H9 (cell line): ENCODE data around the gene RBFOX2. TPM values are rescaled to one million over a fixed set of nuclear protein-coding genes. Genes with fewer than 3 reads are reported as not detected.

Experiments
- DNase-seq: peaks from one replicate; pipeline ENCODE4 v3.0.0-alpha.2; 2017
- H2AFZ ChIP-seq: one replicate; pipeline ENCODE4 v1.6.1; 2013; ENCODE audit warnings: mild to moderate bottlenecking, low read length, control low read depth, moderate library complexity
- H2AK5ac ChIP-seq: 2 replicates; pipeline ENCODE4 v1.6.1; 2013; ENCODE audit warnings: low read length, control low read depth, mixed read lengths; ENCODE audit not compliant: insufficient read length
- H2BK120ac ChIP-seq: one replicate; pipeline ENCODE4 v1.6.1; 2013; ENCODE audit warnings: low read depth, mild to moderate bottlenecking, low read length, control low read depth, inconsistent platforms; ENCODE audit not compliant: poor library complexity, severe bottlenecking
- H2BK12ac ChIP-seq: 2 replicates; pipeline ENCODE4 v1.6.1; 2013; ENCODE audit warnings: low read length, control low read depth, mixed read lengths, low read depth; ENCODE audit not compliant: insufficient read length
- H2BK15ac ChIP-seq: 2 replicates; pipeline ENCODE4 v1.6.1; 2013; ENCODE audit warnings: low read depth, low read length, control low read depth
- H2BK20ac ChIP-seq: one replicate; pipeline ENCODE4 v1.6.1; 2013; ENCODE audit warnings: low read depth, mild to moderate bottlenecking, low read length, control low read depth, inconsistent platforms; ENCODE audit not compliant: poor library complexity, severe bottlenecking
- H2BK5ac ChIP-seq: 2 replicates; pipeline ENCODE4 v1.6.1; 2013; ENCODE audit warnings: low read length, control low read depth, mixed read lengths; ENCODE audit not compliant: insufficient read length
- H3K14ac ChIP-seq: 2 replicates; pipeline ENCODE4 v1.6.1; 2013; ENCODE audit warnings: low read length, control low read depth; ENCODE audit not compliant: insufficient read depth
- H3K18ac ChIP-seq: 2 replicates; pipeline ENCODE4 v1.6.1; 2013; ENCODE audit warnings: low read depth, mild to moderate bottlenecking, mixed read lengths, low read length, control low read depth; ENCODE audit not compliant: insufficient read length
- H3K23ac ChIP-seq: 2 replicates; pipeline ENCODE4 v1.6.1; 2013; ENCODE audit warnings: low read length, control low read depth, mixed read lengths, low read depth; ENCODE audit not compliant: insufficient read length
- H3K23me2 ChIP-seq: 2 replicates; pipeline ENCODE4 v1.6.1; 2013; ENCODE audit warnings: low read depth, mild to moderate bottlenecking, mixed read lengths, low read length, control low read depth; ENCODE audit not compliant: insufficient read length, poor library complexity, severe bottlenecking
- H3K27ac ChIP-seq: 2 replicates; pipeline ENCODE4 v1.5.1; 2013; ENCODE audit warnings: low read length, control low read depth, mixed read lengths, low read depth; ENCODE audit not compliant: insufficient read length
- H3K27me3 ChIP-seq: 2 replicates; pipeline ENCODE4 v1.6.1; 2013; ENCODE audit warnings: low read length, control low read depth, inconsistent platforms; ENCODE audit not compliant: insufficient read depth
- H3K4ac ChIP-seq: 2 replicates; pipeline ENCODE4 v1.6.1; 2013; ENCODE audit warnings: low read depth, mild to moderate bottlenecking, control low read depth, inconsistent platforms, low read length, moderate library complexity
- H3K4me1 ChIP-seq: 2 replicates; pipeline ENCODE4 v1.6.1; 2013; ENCODE audit warnings: low read length, control low read depth, inconsistent platforms; ENCODE audit not compliant: insufficient read depth
- H3K4me2 ChIP-seq: 2 replicates; pipeline ENCODE4 v1.6.1; 2013; ENCODE audit warnings: low read length, control low read depth, mixed read lengths; ENCODE audit not compliant: insufficient read length, insufficient read depth
- H3K56ac ChIP-seq: 2 replicates; pipeline ENCODE4 v1.6.1; 2013; ENCODE audit warnings: low read depth, mild to moderate bottlenecking, mixed read lengths, low read length, control low read depth; ENCODE audit not compliant: insufficient read length
- H3K79me1 ChIP-seq: 2 replicates; pipeline ENCODE4 v1.6.1; 2013; ENCODE audit warnings: low read depth, mild to moderate bottlenecking, moderate library complexity, low read length, control low read depth, inconsistent platforms; ENCODE audit not compliant: insufficient read depth, poor library complexity, severe bottlenecking
- H3K79me2 ChIP-seq: 2 replicates; pipeline ENCODE4 v1.6.1; 2013; ENCODE audit warnings: low read length, control low read depth, inconsistent platforms; ENCODE audit not compliant: insufficient read depth
- H3K9ac ChIP-seq: 2 replicates; pipeline ENCODE4 v1.6.1; 2013; ENCODE audit warnings: low read length, control low read depth, mixed read lengths; ENCODE audit not compliant: insufficient read length; ENCODE audit errors: extremely low read depth
- H3K9me3 ChIP-seq: one replicate; pipeline ENCODE4 v1.6.1; 2013; ENCODE audit warnings: low read depth, low read length, inconsistent platforms; ENCODE audit not compliant: control insufficient read depth
- H3T11ph ChIP-seq: one replicate; pipeline ENCODE4 v1.6.1; 2013; ENCODE audit warnings: mild to moderate bottlenecking, low read length, control low read depth, inconsistent platforms
- H4K20me1 ChIP-seq: one replicate; pipeline ENCODE4 v1.6.1; 2013; ENCODE audit not compliant: control insufficient read depth, insufficient read length, insufficient read depth
- H4K5ac ChIP-seq: 2 replicates; pipeline ENCODE4 v1.6.1; 2013; ENCODE audit warnings: low read depth, mild to moderate bottlenecking, mixed read lengths, low read length, control low read depth; ENCODE audit not compliant: insufficient read length
- H4K8ac ChIP-seq: replicated peaks from 2 replicates; pipeline ENCODE4 v1.6.1; 2013; ENCODE audit warnings: low read length, control low read depth, mixed read lengths, low read depth; ENCODE audit not compliant: insufficient read length
- H4K91ac ChIP-seq: 2 replicates; pipeline ENCODE4 v1.6.1; 2013; ENCODE audit warnings: low read depth, mild to moderate bottlenecking, moderate library complexity, mixed read lengths, low read length, control low read depth; ENCODE audit not compliant: insufficient read length
- H3K27ac Mint-ChIP-seq, 3 experiments: 2 replicates in 2 of 3; 3 replicates in 1 of 3; pipeline ENCODE4 v1.8.0; 2020 to 2021; ENCODE audit warnings: mixed read lengths in 3 of 3, mild to moderate bottlenecking in 1 of 3, moderate library complexity in 1 of 3
- H3K27me3 Mint-ChIP-seq: 2 replicates; pipeline ENCODE4 v1.8.0; 2021; ENCODE audit warnings: low read depth, mild to moderate bottlenecking, moderate library complexity, mixed read lengths
- H3K36me3 Mint-ChIP-seq, 3 experiments: 2 replicates in 2 of 3; 3 replicates in 1 of 3; pipeline ENCODE4 v1.8.0; 2020 to 2021; ENCODE audit warnings: low read depth in 3 of 3, mixed read lengths in 3 of 3; ENCODE audit not compliant: insufficient read depth in 1 of 3
- H3K4me1 Mint-ChIP-seq, 2 experiments: 2 replicates each; pipeline ENCODE4 v1.8.0; 2020; ENCODE audit warnings: mixed read lengths in 2 of 2
- H3K4me3 Mint-ChIP-seq, 2 experiments: 2 replicates in 1 of 2; 3 replicates in 1 of 2; pipeline ENCODE4 v1.8.0; 2020 to 2021; ENCODE audit warnings: mild to moderate bottlenecking in 2 of 2, mixed read lengths in 2 of 2, moderate library complexity in 1 of 2
- H3K9me3 Mint-ChIP-seq, 2 experiments: 2 replicates in 1 of 2; 3 replicates in 1 of 2; pipeline ENCODE4 v1.8.0; 2020; ENCODE audit warnings: mild to moderate bottlenecking in 2 of 2, mixed read lengths in 2 of 2, moderate library complexity in 1 of 2
- WGBS: extraction: QIAGEN DNeasy Blood & Tissue Kit; methylation state at CpG from one replicate; pipeline ENCODE4 v1.1.7; 2013; ENCODE audit warnings: missing lambda C conversion rate, low lambda C conversion rate, mixed read lengths; ENCODE audit not compliant: insufficient read length; ENCODE audit errors: extremely low coverage; 5-methylcytosine and 5-hydroxymethylcytosine counted together
- total RNA-seq: library from RNA; stranded (reverse); gene quantifications from 2 replicates; pipeline ENCODE4 v1.2.1, GENCODE V29; 2021
- TF ChIP-seq, protein P1 (sequence below): fragments of 200-600 bp; sonication (generic); conservative IDR thresholded peaks from 3 replicates; pipeline ENCODE4 v1.8.0; 2021; ENCODE audit warnings: antibody characterized with exemption, mild to moderate bottlenecking

The RBFOX2 gene
- total RNA-seq, 1 experiment from 2014 or later = 84.7 TPM

DNA sequence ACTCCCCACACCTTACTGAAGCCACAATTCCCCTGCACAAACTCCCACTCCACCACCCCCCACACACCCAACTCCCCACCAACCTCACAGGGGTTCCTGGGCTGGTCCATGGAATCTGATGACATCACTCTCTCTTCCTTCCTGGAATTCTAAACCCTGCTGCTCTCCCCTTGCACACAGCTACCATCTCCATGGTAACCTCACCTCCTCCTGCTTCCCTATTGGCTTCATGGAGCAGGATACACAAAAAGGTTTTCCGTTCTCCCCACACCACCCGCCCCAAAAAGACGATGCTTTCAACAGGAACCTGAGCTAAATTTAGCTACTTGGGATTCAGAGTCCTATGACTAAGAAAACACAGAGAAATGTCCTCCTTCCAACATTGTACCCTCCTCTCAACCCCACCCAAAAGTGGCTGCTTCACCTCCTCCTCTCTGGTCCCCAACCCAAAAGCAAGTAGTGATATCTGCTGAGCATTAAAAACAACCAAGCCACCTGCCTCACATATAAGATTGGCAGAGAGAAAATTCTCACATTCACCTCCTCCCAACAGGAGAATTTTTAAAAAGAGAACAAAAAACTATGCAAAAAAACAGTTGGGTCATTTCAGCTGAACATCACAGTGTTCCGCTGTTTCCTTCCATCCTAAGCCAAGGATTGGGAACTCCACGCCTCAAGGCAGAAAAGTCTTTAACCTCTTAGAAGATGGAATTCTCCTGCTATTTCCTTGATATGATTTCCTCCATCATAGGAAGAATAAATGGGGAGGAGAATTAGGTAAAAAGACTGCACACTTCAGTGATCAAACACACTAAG lies 66.9 kb downstream of the RBFOX2 start:
- no peaks in the 10 kb centered on the region for H3K23me2 ChIP-seq
- H2AK5ac ChIP-seq = no peak overlapping the region
- no peaks in the 10 kb centered on the region for H3K9me3 ChIP-seq
- Mint-ChIP-seq H3K27me3 (no peaks in the 10 kb centered on the region), H3K9me3 (no peaks in the 10 kb centered on the region), H3K27ac (peak overlapping the region; percentile 97 to 99 (median 97)), H3K4me1 (peaks cover 39 to 41% of the 10 kb centered on the region in 2 experiments), H3K4me3 (peak overlapping the region; percentile 25 to 69), H3K36me3 (no peaks in the 10 kb centered on the region)
- peak overlapping the region; percentile 65 for H2BK20ac ChIP-seq
- H3K4me2 ChIP-seq = peak overlapping the region; percentile 30
- no peak overlapping the region for H2BK5ac ChIP-seq
- peaks cover 11% of the 10 kb centered on the region; the same call in 1 of the 2 replicates for H3K4me1 ChIP-seq
- no peak overlapping the region for H2BK120ac ChIP-seq
- H3K9ac ChIP-seq = no peak overlapping the region
- H3K4ac ChIP-seq = no peak overlapping the region; the same call in 1 of the 2 replicates
- H3K27me3 ChIP-seq = no peaks in the 10 kb centered on the region
- H3T11ph ChIP-seq = peak overlapping the region; percentile 85
- peaks cover 3% of the 10 kb centered on the region for H4K20me1 ChIP-seq
- no peak overlapping the region for H3K56ac ChIP-seq
- H3K79me2 ChIP-seq = peaks cover 16% of the 10 kb centered on the region; the same call in 1 of the 2 replicates
- no CpG with 5 or more reads among the region's 5 CpGs for WGBS
- no peak overlapping the region for H2BK15ac ChIP-seq
- peak overlapping the region; percentile 81 for H3K27ac ChIP-seq
- TF ChIP-seq, protein P1, sequence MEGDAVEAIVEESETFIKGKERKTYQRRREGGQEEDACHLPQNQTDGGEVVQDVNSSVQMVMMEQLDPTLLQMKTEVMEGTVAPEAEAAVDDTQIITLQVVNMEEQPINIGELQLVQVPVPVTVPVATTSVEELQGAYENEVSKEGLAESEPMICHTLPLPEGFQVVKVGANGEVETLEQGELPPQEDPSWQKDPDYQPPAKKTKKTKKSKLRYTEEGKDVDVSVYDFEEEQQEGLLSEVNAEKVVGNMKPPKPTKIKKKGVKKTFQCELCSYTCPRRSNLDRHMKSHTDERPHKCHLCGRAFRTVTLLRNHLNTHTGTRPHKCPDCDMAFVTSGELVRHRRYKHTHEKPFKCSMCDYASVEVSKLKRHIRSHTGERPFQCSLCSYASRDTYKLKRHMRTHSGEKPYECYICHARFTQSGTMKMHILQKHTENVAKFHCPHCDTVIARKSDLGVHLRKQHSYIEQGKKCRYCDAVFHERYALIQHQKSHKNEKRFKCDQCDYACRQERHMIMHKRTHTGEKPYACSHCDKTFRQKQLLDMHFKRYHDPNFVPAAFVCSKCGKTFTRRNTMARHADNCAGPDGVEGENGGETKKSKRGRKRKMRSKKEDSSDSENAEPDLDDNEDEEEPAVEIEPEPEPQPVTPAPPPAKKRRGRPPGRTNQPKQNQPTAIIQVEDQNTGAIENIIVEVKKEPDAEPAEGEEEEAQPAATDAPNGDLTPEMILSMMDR = no peak
- no peak overlapping the region for H4K5ac ChIP-seq
- H3K18ac ChIP-seq = peak overlapping the region; percentile 89
- peak; percentile 80 for DNase-seq
- H4K91ac ChIP-seq = no peak overlapping the region
- peak overlapping the region; percentile 49; the same call in 1 of the 2 replicates for H3K14ac ChIP-seq
- H4K8ac ChIP-seq = no peak overlapping the region
- no peak overlapping the region for H2AFZ ChIP-seq
- H3K79me1 ChIP-seq = no peaks in the 10 kb centered on the region
- no peak overlapping the region for H3K23ac ChIP-seq
- H2BK12ac ChIP-seq = no peak overlapping the region
